ENCODE results near the gene SV2C.

Gene SV2C

GRCh38 chr5:76256116-76256889, 173.1 kb downstream of the SV2C start:
- DNase-seq (ENCODE audit: low read depth) = peak; percentile 30

GRCh38 chr5:76257225-76257833, 174.1 kb downstream of the SV2C start:
- DNase-seq (ENCODE audit: low read depth) = no peak

- no peak for DNase-seq (ENCODE audit: low read depth)
Measured at GRCh38 chr5:76257897-76258296, 174.7 kb downstream of the SV2C start.

- DNase-seq (ENCODE audit: low read depth) = no peak
Measured at GRCh38 chr5:76264681-76265080, 181.5 kb downstream of the SV2C start.

GRCh38 chr5:76269259-76269931, 186.2 kb downstream of the SV2C start:
- no peak for DNase-seq (ENCODE audit: low read depth)

GRCh38 chr5:76269932-76270610, 186.9 kb downstream of the SV2C start:
- no peak for DNase-seq (ENCODE audit: low read depth)

- DNase-seq (ENCODE audit: low read depth) = no peak
Measured at GRCh38 chr5:76271836-76272235, 188.7 kb downstream of the SV2C start.

- DNase-seq (ENCODE audit: low read depth) = no peak
Measured at GRCh38 chr5:76273206-76273885, 190.2 kb downstream of the SV2C start.

GRCh38 chr5:76274571-76274970, 191.4 kb downstream of the SV2C start:
- no peak for DNase-seq (ENCODE audit: low read depth)

- DNase-seq (ENCODE audit: low read depth) = no peak
Measured at GRCh38 chr5:76277736-76278135, 194.6 kb downstream of the SV2C start.

GRCh38 chr5:76278261-76278789, 195.1 kb downstream of the SV2C start:
- DNase-seq (ENCODE audit: low read depth) = no peak

GRCh38 chr5:76280494-76280893, 197.3 kb downstream of the SV2C start:
- DNase-seq (ENCODE audit: low read depth) = no peak

- DNase-seq (ENCODE audit: low read depth) = no peak
Measured at GRCh38 chr5:76283670-76284069, 200.5 kb downstream of the SV2C start.

- DNase-seq (ENCODE audit: low read depth) = no peak
Measured at GRCh38 chr5:76289692-76290091, 206.5 kb downstream of the SV2C start.

GRCh38 chr5:76290321-76290757, 207.2 kb downstream of the SV2C start:
- DNase-seq (ENCODE audit: low read depth) = no peak

GRCh38 chr5:76291305-76292077, 208.3 kb downstream of the SV2C start:
- DNase-seq (ENCODE audit: low read depth) = no peak

- DNase-seq (ENCODE audit: low read depth) = no peak
Measured at GRCh38 chr5:76292620-76293322, 209.6 kb downstream of the SV2C start.

- no peak for DNase-seq (ENCODE audit: low read depth)
Measured at GRCh38 chr5:76294573-76294972, 211.4 kb downstream of the SV2C start.

GRCh38 chr5:76298852-76299251, 215.7 kb downstream of the SV2C start:
- no peak for DNase-seq (ENCODE audit: low read depth)

GRCh38 chr5:76299592-76299991, 216.4 kb downstream of the SV2C start:
- no peak for DNase-seq (ENCODE audit: low read depth)

All from GM04504 (cell line).